ENCODE measurements around the gene DNPEP.

DNA sequence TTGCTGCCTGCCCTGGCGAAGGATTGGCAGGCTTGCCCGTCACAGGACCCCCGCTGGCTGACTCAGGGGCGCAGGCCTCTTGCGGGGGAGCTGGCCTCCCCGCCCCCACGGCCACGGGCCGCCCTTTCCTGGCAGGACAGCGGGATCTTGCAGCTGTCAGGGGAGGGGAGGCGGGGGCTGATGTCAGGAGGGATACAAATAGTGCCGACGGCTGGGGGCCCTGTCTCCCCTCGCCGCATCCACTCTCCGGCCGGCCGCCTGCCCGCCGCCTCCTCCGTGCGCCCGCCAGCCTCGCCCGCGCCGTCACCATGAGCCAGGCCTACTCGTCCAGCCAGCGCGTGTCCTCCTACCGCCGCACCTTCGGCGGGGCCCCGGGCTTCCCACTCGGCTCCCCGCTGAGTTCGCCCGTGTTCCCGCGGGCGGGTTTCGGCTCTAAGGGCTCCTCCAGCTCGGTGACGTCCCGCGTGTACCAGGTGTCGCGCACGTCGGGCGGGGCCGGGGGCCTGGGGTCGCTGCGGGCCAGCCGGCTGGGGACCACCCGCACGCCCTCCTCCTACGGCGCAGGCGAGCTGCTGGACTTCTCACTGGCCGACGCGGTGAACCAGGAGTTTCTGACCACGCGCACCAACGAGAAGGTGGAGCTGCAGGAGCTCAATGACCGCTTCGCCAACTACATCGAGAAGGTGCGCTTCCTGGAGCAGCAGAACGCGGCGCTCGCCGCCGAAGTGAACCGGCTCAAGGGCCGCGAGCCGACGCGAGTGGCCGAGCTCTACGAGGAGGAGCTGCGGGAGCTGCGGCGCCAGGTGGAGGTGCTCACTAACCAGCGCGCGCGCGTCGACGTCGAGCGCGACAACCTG is 30.7 kb upstream of the DNPEP start, which contains the start of gene DES:
- TF ChIP-seq, protein P1, sequence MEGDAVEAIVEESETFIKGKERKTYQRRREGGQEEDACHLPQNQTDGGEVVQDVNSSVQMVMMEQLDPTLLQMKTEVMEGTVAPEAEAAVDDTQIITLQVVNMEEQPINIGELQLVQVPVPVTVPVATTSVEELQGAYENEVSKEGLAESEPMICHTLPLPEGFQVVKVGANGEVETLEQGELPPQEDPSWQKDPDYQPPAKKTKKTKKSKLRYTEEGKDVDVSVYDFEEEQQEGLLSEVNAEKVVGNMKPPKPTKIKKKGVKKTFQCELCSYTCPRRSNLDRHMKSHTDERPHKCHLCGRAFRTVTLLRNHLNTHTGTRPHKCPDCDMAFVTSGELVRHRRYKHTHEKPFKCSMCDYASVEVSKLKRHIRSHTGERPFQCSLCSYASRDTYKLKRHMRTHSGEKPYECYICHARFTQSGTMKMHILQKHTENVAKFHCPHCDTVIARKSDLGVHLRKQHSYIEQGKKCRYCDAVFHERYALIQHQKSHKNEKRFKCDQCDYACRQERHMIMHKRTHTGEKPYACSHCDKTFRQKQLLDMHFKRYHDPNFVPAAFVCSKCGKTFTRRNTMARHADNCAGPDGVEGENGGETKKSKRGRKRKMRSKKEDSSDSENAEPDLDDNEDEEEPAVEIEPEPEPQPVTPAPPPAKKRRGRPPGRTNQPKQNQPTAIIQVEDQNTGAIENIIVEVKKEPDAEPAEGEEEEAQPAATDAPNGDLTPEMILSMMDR (IDR thresholded peaks at IDR 0.05) = no peak
- peak; percentile 20 for TF ChIP-seq POLR2A (IDR thresholded peaks at IDR 0.05)
